ENCODE results near the gene PDE10A.

DNA sequence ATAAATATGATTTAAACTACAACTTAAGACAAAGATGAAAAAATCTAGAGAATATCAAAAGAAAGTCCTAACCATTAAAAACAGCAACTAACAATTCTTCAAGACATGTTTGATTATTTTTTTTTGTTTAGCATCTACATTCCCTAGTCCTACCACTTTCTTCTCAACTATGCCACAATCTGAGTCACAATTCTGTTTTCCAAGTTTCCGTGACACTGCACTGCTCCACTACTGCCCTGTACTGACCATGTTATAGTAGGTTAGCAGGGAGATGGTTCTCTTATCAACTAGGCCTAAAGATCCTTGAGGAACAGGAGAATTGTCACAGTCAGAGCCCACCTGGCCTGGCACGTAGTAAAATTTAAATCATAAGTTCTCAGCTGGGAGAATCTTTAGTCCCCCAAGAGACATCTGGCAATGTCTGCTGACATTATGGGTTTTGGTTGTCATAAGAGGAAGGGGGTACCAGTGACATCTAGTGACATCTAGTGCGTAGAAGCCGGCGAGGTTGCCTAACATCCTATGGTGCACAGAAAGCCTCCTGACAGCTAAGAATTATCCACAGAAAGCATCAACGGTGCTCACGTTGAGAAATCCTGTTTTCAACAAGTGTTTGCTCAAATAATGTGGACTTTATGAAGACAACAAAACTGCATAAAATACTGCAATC is 100.5 kb downstream of the PDE10A start:
- TF ChIP-seq, protein P1, sequence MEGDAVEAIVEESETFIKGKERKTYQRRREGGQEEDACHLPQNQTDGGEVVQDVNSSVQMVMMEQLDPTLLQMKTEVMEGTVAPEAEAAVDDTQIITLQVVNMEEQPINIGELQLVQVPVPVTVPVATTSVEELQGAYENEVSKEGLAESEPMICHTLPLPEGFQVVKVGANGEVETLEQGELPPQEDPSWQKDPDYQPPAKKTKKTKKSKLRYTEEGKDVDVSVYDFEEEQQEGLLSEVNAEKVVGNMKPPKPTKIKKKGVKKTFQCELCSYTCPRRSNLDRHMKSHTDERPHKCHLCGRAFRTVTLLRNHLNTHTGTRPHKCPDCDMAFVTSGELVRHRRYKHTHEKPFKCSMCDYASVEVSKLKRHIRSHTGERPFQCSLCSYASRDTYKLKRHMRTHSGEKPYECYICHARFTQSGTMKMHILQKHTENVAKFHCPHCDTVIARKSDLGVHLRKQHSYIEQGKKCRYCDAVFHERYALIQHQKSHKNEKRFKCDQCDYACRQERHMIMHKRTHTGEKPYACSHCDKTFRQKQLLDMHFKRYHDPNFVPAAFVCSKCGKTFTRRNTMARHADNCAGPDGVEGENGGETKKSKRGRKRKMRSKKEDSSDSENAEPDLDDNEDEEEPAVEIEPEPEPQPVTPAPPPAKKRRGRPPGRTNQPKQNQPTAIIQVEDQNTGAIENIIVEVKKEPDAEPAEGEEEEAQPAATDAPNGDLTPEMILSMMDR (IDR thresholded peaks at IDR 0.05; ENCODE audit: borderline replicate concordance, extremely low read depth, low read length, poor library complexity, severe bottlenecking) = no peak
- no peak for TF ChIP-seq EZH2 (IDR thresholded peaks at IDR 0.05; ENCODE audit: borderline replicate concordance, low read depth, low read length, severe bottlenecking)

Measured in DND-41 (cell line).